LNCaP clone FGC (cell line): ENCODE measurements around the gene UBE2J2.

Experiments
- DNase-seq: peaks from one replicate; pipeline ENCODE4 v3.0.0-alpha.2; 2011; ENCODE audit warnings: low read depth
- H3K4me3 ChIP-seq: 2 replicates; pipeline ENCODE4 v1.5.1; 2011; ENCODE audit warnings: mild to moderate bottlenecking, low read depth, low read length, control low read depth
- TF ChIP-seq, protein P1 (sequence below): IDR thresholded peaks from 2 replicates; pipeline ENCODE4 v1.5.1; 2012; ENCODE audit warnings: mild to moderate bottlenecking; ENCODE audit not compliant: control insufficient read depth, insufficient read depth; ENCODE audit errors: extremely low read depth

Gene UBE2J2

DNA sequence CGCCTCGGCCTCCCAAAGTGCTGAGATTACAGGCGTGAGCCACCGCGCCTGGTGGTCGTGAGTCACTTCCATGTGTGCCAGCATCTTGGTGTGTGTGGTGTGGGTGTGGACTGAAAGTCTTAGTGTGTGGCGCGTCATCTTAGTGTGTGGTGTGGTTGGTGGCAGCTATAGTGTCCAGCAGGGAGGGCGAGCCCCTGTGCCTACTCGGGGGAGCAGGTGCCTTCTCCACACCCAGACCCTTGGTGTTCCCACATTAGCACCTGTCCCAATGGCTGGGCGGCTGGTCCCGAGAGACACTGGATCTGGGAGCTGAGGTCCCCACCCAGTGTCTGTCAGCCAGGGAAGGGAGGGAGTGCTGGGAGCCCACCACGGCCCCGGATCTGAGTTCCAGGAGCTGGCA lies 9.3 kb upstream of the UBE2J2 start:
- no peak overlapping the region for H3K4me3 ChIP-seq
- TF ChIP-seq, protein P1, sequence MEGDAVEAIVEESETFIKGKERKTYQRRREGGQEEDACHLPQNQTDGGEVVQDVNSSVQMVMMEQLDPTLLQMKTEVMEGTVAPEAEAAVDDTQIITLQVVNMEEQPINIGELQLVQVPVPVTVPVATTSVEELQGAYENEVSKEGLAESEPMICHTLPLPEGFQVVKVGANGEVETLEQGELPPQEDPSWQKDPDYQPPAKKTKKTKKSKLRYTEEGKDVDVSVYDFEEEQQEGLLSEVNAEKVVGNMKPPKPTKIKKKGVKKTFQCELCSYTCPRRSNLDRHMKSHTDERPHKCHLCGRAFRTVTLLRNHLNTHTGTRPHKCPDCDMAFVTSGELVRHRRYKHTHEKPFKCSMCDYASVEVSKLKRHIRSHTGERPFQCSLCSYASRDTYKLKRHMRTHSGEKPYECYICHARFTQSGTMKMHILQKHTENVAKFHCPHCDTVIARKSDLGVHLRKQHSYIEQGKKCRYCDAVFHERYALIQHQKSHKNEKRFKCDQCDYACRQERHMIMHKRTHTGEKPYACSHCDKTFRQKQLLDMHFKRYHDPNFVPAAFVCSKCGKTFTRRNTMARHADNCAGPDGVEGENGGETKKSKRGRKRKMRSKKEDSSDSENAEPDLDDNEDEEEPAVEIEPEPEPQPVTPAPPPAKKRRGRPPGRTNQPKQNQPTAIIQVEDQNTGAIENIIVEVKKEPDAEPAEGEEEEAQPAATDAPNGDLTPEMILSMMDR: no peak
- DNase-seq: no peak

DNA sequence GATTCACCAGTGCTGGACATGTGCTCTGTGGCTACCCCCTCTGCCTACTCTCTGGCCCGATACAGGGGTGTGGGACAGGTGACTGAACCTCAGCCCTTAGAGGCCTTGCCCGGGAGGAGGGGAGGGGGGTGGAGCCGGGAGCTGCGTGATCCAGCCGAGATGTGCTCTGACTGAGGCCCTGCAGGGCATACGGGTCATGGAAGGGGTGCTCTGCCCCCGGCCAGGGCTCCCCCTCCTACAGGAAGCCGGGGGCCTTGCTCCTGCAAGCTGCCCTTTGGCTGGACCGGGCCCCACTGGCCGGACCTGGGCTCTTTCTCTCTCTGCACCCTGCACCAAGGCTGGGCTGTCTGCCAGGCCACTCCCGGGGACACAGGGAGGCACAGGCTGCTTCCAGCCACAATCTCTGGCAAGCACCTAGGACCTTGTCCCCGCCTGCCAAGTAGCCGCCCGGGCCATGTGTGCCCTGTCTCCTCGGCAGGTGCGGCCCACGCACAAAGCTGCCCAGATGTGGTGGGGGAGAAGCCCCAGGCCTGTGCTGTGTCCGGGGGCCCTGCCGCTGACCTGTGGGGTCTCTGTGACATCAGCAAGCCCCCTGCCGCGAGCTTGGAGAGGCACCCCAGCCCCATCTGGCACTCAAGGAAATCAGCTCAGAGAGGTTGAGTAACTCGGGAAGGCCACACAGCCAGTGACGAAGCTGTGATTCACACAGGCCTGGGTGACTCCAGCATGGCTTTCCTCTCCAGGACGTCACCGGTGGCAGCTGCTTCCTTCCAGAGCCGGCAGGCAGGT lies 8.1 kb upstream of the UBE2J2 start:
- TF ChIP-seq, protein P1: no peak
- DNase-seq: peak; percentile 46
- no peak overlapping the region for H3K4me3 ChIP-seq

DNA sequence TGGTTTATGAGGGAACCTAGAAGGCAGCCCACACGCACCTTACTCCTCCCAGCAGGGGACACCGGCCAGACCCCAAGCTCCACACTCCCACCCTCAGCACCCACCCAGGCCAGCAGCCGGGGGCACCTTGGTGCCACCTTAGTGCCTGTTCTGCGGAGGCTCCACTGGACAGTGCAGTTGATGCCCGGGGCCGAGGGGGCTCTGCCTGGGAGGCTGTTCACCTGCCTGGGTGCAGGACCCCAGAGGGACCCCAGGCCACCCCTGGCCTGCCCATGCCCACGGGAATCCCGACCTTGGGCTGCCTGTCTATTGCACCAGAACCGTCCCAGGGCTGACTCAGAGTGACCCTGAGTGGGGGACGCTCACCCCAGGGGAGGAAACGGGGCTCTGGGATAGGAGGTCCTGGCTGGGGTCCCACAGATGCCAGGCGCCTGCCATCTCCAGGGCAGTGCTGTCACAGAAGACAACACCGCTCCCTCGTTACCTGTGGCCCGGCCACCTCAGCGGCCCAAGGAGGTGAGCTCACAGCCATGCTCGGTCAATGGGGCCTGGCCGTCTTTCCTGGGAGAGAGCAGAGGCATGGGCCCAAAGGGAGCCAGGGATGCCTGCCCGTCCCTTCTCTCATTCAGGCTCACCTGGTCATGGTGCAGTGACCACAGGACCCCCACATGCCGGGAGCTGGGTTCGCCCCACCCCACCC lies 7.3 kb upstream of the UBE2J2 start:
- no peak for DNase-seq

DNA sequence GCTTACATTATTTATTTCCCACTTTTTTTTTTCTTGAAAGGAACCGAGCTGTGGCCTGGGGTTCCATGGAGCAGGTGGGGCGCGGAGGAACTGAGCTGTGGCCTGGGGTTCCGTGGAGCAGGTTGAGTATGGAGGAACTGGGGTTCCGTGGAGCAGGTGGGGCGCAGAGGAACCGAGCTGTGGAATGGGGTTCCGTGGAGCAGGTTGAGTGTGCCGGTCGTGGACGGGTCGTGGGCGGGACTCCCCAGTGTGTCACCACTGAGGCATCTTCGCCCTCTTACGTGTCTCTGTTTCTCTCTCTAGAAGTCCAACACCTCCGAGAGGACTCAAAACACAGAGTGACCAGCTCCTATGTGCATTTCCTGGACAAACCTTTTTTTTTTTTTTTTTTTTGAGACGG lies 5.4 kb upstream of the UBE2J2 start:
- H3K4me3 ChIP-seq: no peak overlapping the region
- no peak for DNase-seq
- TF ChIP-seq, protein P1: no peak

More for the DNA sequence above, 7.3 kb upstream of the UBE2J2 start:
- no peak overlapping the region for H3K4me3 ChIP-seq
- TF ChIP-seq, protein P1: no peak

DNA sequence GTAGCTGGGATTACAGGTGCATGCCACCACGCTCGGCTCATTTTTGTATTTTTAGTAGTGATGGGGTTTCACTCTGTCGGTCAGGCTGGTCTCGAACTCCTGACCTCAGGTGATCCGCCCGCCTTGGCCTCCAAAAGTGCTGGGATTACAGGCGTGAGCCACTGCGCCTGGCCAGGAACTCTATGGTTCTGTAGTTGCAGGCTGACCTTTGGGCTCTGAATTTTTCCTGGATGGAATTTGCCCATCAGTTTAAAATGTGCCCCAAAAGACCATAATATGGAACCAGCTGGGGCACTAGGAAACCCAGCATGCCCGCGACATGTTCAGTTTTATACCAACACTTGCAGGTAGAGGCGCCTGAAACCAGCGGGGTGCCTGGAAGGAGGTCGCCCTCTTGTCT lies 5.0 kb upstream of the UBE2J2 start:
- TF ChIP-seq, protein P1: no peak
- no peak overlapping the region for H3K4me3 ChIP-seq
- DNase-seq: no peak

DNA sequence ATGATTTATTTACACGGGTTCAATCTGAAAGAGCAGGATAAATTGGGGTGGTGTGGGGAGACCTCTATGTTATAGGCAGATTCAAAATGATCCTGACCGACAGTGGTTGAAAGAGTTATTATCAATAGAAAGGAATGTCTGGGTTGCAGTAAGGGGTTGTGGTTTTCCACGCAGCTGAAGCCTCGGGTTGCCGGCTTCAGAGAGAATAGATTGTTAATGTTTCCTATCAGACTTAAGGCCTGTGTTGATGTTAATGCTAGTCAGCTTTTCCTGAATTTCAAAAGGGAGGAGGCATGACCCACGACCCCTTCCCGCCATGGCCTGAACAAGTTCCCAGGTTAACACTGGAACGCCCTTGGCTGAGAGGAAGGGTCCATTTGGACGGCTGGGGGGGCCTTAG lies 2.2 kb upstream of the UBE2J2 start:
- no peak overlapping the region for H3K4me3 ChIP-seq
- DNase-seq: no peak
- TF ChIP-seq, protein P1: no peak

DNA sequence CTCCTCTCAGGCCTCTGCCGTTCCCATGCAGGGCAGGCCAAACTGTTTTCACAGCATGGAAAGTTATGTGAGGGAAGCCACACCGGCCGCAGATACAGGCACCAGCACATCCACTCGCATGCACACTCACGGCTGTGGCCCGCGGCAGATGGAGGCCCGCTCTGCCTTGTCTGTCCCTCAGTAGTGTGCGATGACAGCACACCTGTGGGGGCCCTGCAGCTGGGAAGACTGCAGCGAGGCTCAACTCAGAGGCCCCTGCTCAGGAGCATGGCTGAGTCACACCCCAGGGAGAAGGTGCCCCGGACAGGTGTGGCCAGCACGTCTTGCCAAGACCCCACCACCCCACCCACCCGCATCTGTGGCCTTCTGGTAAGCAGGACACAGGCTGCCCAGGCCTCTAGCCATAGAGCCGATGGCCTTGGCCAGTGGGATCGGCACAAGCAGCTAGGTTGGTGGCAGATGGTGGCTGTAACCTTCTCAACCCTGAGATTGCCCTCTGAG lies 1.3 kb upstream of the UBE2J2 start:
- DNase-seq: no peak
- H3K4me3 ChIP-seq: peak overlapping the region; percentile 86
- TF ChIP-seq, protein P1: no peak
